ENCODE data around the gene C5orf58.

Gene C5orf58

GRCh38 chr5:170252109-170252508 is 19.3 kb downstream of the C5orf58 start:
- DNase-seq = no peak
- intact Hi-C loops (cut with DNase I) = no loop called here

GRCh38 chr5:170252720-170253350 is 20.1 kb downstream of the C5orf58 start:
- no peak for DNase-seq
- intact Hi-C loops (cut with DNase I) = no loop called here

- no peak for DNase-seq
- intact Hi-C loops (cut with DNase I) = no loop called here
These were observed 21.3 kb downstream of the C5orf58 start for GRCh38 chr5:170254056-170254455.

DNA sequence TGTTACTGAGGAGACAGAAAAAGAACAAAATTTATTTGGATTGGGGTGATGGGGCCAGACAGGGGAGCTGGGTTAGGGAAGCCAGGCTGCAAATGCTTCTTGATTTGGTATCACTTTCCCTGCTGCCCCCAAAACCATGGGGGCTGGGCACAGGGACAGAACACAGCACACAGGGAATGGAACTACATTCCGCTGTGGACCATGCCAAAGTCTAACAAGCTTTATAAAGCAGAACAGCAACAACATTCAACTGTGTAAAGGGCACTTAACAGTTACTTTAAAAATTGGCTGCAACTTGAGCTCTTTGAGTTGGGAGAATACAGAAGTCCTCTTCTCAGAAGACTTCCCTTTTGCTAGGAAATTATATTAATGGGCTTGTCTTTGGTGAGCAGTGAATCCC is 23.8 kb downstream of the C5orf58 start:
- DNase-seq = no peak
- intact Hi-C loops (cut with DNase I) = no loop called here

DNA sequence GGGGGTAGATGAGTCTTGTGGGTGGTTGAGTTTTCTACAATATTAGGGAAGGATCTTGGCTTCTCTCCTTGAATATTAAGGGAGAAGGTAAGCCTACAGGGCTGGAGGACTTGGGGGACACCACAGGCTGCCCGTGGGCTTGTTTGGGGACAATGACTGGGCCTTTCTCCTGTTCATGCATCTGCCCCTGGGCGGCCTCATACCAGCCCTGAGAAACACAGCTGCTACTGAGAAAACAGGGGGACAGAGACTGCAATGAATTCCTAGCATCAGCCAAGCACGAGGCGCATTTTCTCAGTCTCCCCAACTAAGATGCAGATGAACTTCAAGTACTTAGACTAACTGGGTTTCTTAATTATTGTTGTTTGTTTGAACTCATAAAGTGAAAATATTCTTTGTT is 24.6 kb downstream of the C5orf58 start:
- DNase-seq = no peak
- intact Hi-C loops (cut with DNase I) = no loop called here

GRCh38 chr5:170261528-170262043 is 28.8 kb downstream of the C5orf58 start:
- intact Hi-C loops (cut with DNase I) = loop anchor here (10.0 kb wide), 1 partner anchor 53 kb away; no protein-coding TSS in a partner anchor
- no peak for DNase-seq

DNA sequence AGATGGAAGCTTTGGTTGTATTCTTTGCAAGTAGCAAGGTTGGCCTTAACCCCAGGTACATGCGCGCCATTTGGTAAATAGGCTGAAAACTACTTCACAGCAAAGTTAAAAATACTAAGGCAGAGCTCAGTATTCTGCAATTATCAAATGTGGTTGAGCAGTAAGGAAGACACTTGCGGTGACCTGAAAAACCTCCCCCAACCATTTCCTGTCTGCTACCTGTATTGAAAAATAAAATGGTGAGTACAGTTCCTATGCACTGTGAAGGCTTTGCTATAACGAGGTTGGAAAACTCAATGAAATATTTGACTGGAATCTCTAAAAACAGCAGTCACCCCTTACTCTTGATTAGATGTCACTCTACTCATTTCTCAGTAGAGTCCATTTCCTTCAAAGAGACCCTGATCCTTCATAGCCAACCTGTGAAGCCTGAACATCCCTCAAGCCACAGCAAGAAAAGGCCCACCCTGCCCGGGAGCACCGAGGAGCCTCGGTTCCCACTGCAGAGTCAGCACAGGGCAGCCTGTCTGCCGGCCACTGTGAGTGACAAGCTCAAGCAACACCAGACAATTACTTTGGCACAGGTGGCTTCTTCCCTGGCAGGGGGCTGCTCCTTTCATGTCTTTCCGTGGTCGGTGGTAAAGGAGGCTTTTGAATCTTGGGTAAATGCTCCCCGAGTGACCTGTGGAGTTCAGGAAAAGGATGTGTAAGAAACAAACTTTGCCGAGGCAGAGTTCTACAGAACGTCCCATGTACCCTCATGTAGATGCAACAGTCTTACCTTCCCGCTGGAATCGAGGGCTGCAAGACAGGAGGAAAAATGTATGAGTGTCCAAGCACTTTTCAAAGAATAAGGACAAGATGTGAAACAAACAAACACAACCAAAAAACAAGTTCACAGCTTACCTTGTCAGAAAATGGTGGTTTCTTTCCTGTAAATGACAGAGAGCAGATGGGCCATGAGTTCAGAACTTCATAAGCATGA is 29.6 kb downstream of the C5orf58 start:
- no peak for DNase-seq
- intact Hi-C loops (cut with DNase I) = loop anchor here (10.0 kb wide), 1 partner anchor 52 kb away; no protein-coding TSS in a partner anchor

DNA sequence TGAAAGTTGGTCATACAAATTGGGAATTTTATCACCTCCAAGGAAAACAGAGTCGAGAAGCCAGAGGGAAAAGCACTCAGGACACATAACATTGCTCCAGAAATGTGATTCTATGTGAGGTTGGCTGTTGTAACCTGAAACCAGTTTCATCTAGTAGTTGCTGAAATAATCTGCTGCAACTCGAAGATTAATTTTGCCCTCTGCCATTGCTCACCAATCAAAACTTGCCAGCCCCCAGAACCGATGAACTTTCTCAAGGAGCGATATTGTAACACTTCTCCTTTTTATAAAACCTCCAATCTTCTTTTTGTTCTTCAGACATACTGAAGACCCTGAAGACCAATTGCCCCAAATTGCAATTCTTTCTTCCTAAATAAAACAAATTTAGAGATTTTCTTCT is 31.1 kb downstream of the C5orf58 start:
- DNase-seq = no peak
- intact Hi-C loops (cut with DNase I) = loop anchor here (2.0 to 10.0 kb wide), 2 partner anchors 37 to 51 kb away; no protein-coding TSS in a partner anchor

GRCh38 chr5:170265522-170265921 is 32.7 kb downstream of the C5orf58 start:
- peak; percentile 50 to 96 (median 68) for DNase-seq
- intact Hi-C loops (cut with DNase I) = loop anchor here (2.0 to 10.0 kb wide), 3 partner anchors 39 to 82 kb away; no protein-coding TSS in a partner anchor

GRCh38 chr5:170266570-170267381 is 34.0 kb downstream of the C5orf58 start:
- intact Hi-C loops (cut with DNase I) = loop anchor here (1.0 to 10.0 kb wide), 3 partner anchors 43 to 81 kb away; no protein-coding TSS in a partner anchor
- no peak for DNase-seq

- peak; percentile 63 to 96 (median 82) for DNase-seq
- intact Hi-C loops (cut with DNase I) = loop anchor here (1.0 to 10.0 kb wide), 4 partner anchors 44 to 155 kb away; no protein-coding TSS in a partner anchor
These were observed 34.8 kb downstream of the C5orf58 start for GRCh38 chr5:170267431-170268152.

- no peak for DNase-seq
- intact Hi-C loops (cut with DNase I) = loop anchor here (2.0 to 10.0 kb wide), 3 partner anchors 47 to 155 kb away; no protein-coding TSS in a partner anchor
These were observed 35.4 kb downstream of the C5orf58 start for GRCh38 chr5:170268153-170268689.

GRCh38 chr5:170268884-170269283 is 36.1 kb downstream of the C5orf58 start:
- intact Hi-C loops (cut with DNase I) = loop anchor here (2.0 to 10.0 kb wide), 3 partner anchors 46 to 154 kb away; no protein-coding TSS in a partner anchor
- DNase-seq = no peak

- DNase-seq = no peak
- intact Hi-C loops (cut with DNase I) = loop anchor here (2.0 to 10.0 kb wide), 3 partner anchors 45 to 153 kb away; no protein-coding TSS in a partner anchor
These were observed 36.8 kb downstream of the C5orf58 start for GRCh38 chr5:170269579-170269978.

DNA sequence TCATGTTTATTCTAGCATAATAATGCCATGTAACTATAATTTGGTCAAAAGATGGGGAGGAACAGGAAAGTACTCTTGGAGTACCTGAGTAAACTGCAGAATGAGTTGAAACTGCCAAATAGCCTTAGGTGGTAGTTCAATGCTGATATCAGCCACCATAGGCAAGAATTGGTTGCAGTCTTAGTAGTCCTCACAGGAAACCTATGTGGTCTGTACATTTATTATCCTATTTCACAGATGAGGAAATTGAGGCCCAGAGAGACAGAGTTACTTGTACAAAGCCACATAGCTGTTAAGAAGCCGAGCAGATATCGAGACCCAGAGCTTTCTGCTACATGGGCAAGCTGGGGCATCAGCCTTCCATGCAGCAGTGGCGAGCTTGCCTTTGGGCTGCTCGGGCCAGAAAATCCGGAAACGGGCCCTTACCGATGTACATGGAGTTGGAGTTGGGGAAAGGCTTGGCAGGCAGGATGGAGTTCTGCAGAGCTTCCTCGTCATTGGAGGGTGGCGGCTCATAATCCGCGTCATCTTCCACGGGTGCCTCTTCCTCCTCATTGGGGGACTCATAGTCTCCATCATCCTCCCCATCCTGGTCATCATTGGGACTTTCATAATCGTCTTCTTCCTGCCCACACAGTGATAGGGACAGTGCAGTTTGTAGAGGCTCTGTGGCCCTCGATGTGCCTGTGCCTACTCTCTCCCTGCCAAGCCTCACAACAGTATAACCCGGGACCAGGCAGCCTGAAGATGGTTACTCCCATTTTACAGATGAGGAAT is 37.7 kb downstream of the C5orf58 start:
- intact Hi-C loops (cut with DNase I) = no loop called here
- no peak for DNase-seq

DNA sequence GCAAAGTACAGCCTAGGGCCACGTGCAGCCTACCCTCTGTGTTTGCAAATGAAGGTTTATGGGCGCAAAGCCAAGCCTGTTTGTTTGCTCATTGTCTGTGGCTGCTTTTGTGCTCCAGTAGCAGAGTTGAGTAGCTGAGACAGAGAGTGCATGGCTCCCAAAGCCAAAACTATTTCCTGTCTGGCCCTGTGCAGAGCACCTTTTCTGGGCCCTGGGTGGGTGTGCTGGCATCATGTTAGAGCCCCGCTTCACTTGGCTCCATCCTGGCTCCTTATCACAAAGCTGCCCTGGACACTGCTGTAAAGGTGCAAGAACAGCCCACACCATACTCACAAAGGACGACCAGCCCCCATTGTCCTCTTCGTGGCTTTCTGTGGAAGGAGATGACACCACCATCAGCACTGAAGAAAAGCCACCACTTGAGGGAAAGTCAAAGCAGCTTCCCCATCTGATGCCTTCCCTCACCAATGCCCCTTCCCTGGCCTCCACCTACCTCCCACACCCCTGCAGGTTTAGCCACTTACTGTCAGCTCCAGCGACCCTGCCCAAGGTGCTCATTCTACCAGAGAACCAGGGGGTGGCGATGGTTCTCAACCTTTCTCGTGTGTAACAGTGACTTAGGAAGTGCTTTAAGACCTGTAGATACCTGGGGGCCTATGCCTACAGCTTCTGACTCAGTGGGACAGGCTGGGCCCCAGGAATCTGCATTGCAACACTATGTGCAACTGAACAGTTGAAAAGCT is 41.4 kb downstream of the C5orf58 start:
- DNase-seq = peak in 3 of 10 donors; percentile 56 to 81 (median 78)
- intact Hi-C loops (cut with DNase I) = no loop called here

- intact Hi-C loops (cut with DNase I) = no loop called here
- DNase-seq = no peak
These were observed 42.7 kb downstream of the C5orf58 start for GRCh38 chr5:170275376-170275994.
